ENCODE results near the gene DCXR. TPM values are rescaled to one million over a fixed set of nuclear protein-coding genes. Genes with fewer than 3 reads are reported as not detected.

Gene DCXR
- total and polyA plus RNA-seq, 2 of the 13 experiments (the other 11 are each of a cell fraction or from before 2014, with no cell fraction given): 287 to 311 TPM

- TF ChIP-seq ZBTB40 (IDR thresholded peaks at IDR 0.05) (no peak), ZBTB40 (CRISPR knock-in tag; IDR thresholded peaks at IDR 0.05) (peak; percentile 28; the same call in 1 of the 2 replicates), ZNF513 (CRISPR knock-in tag; conservative IDR thresholded peaks at IDR 0.05) (no peak), ZNF557 (CRISPR knock-in tag; IDR thresholded peaks at IDR 0.05) (no peak), ZNF672 (CRISPR knock-in tag; IDR thresholded peaks at IDR 0.05) (no peak), MAZ (IDR thresholded peaks at IDR 0.05; ENCODE audit: borderline replicate concordance, low read depth, low read length) (no peak), MAZ (CRISPR knock-in tag; IDR thresholded peaks at IDR 0.05; ENCODE audit: low read depth) (no peak), ZNF766 (CRISPR knock-in tag; IDR thresholded peaks at IDR 0.05; ENCODE audit: borderline replicate concordance) (no peak), POLR2AphosphoS2 (IDR thresholded peaks at IDR 0.05; ENCODE audit: low read depth, low read length) (no peak), SOX6 (IDR thresholded peaks at IDR 0.05) (no peak), SOX6 (CRISPR knock-in tag; IDR thresholded peaks at IDR 0.05) (peak; percentile 85), KDM3A (CRISPR knock-in tag; IDR thresholded peaks at IDR 0.05; ENCODE audit: low read depth) (0 out of 2 replicates have a peak, but pooled peaks have one; percentile 25), ASH2L (IDR thresholded peaks at IDR 0.05; ENCODE audit: insufficient read length, low read depth, low read length) (peak; percentile 61), ZNF280B (CRISPR knock-in tag; IDR thresholded peaks at IDR 0.05; ENCODE audit: borderline replicate concordance) (0 out of 2 replicates have a peak, but pooled peaks have one; percentile 40)
Observed at GRCh38 chr17:82015311-82015971, 22.1 kb downstream of the DCXR start (continued).
